GM12878 (cell line): ENCODE data around the gene MYO1D. TPM values are rescaled to one million over a fixed set of nuclear protein-coding genes. Genes with fewer than 3 reads are reported as not detected.

Experiments used
- BCL11A ChIP-seq: IDR thresholded peaks from 2 replicates; pipeline ENCODE4 v1.6.1; 2011; ENCODE audit warnings: low read depth, low read length
- CEBPB ChIP-seq, 2 experiments: fragments of 150-350 bp in 1 of 2; IDR thresholded peaks; 2 replicates each; pipeline ENCODE4 v1.6.1; 2012 to 2014; ENCODE audit warnings: low read depth in 2 of 2, low read length in 2 of 2, borderline replicate concordance in 1 of 2, inconsistent platforms in 1 of 2
- LARP7 ChIP-seq: fragments of 450-650 bp; IDR thresholded peaks from 2 replicates; pipeline ENCODE4 v1.6.1; 2017; ENCODE audit warnings: mild to moderate bottlenecking
- MXI1 ChIP-seq: fragments of 150-350 bp; IDR thresholded peaks from 2 replicates; pipeline ENCODE4 v1.6.1; 2011; ENCODE audit warnings: low read depth, mild to moderate bottlenecking, inconsistent platforms, low read length, improper control_type of control experiment
- MYB ChIP-seq: fragments of 150-350 bp; IDR thresholded peaks from 2 replicates; pipeline ENCODE4 v1.6.1; 2014; ENCODE audit warnings: mild to moderate bottlenecking, low read depth, low read length, borderline replicate concordance
- NBN ChIP-seq: fragments of 450-650 bp; IDR thresholded peaks from 2 replicates; pipeline ENCODE4 v1.6.1; 2016
- PBX3 ChIP-seq: IDR thresholded peaks from 2 replicates; pipeline ENCODE4 v1.6.1; 2011; ENCODE audit warnings: mild to moderate bottlenecking, low read depth, low read length, moderate library complexity; ENCODE audit not compliant: insufficient replicate concordance
- RAD21 ChIP-seq: IDR thresholded peaks from 2 replicates; pipeline ENCODE4 v1.6.1; 2011; ENCODE audit warnings: mild to moderate bottlenecking, low read depth, low read length, moderate library complexity; ENCODE audit not compliant: insufficient read depth
- SMAD5 ChIP-seq: IDR thresholded peaks from 2 replicates; pipeline ENCODE4 v1.6.1; 2016; ENCODE audit warnings: antibody characterized with exemption, low read depth
- SPI1 ChIP-seq: IDR thresholded peaks from 2 replicates; pipeline ENCODE4 v1.6.1; 2011; ENCODE audit warnings: low read depth, mild to moderate bottlenecking, low read length, moderate library complexity, borderline replicate concordance; ENCODE audit not compliant: insufficient read depth
- USF2 ChIP-seq: IDR thresholded peaks from 2 replicates; pipeline ENCODE4 v1.6.1; 2011; ENCODE audit warnings: low read depth, low read length, improper control_type of control experiment, borderline replicate concordance
- ZNF622 ChIP-seq: fragments of 450-650 bp; IDR thresholded peaks from 2 replicates; pipeline ENCODE4 v1.6.1; 2017; ENCODE audit warnings: mild to moderate bottlenecking, inconsistent platforms
- polyA plus RNA-seq, 11 experiments: library from polyadenylated mRNA; depleted of rRNA in 4 of 11; unstranded in 6 of 11; stranded (reverse) in 5 of 11; fragments of >200 nt; fragmentation: Nextera tagmentation in 4 of 11; fragmentation: Illumina TruSeq in 1 of 11; extraction: Ambion mirVana in 4 of 11; extraction: Trizol in 1 of 11; gene quantifications; 1 replicate in 1 of 11; 2 replicates in 10 of 11; pipeline versions ENCODE4 v1.2.1 to v1.2.3, GENCODE V29; 2011 to 2016; ENCODE audit warnings: inconsistent platforms in 2 of 11, missing spikeins in 2 of 11, low read depth in 1 of 11
- total RNA-seq, 4 experiments: library from RNA; depleted of rRNA in 3 of 4; stranded (reverse); fragments of >200 nt in 3 of 4; fragmentation: Illumina TruSeq in 1 of 4; extraction: Trizol in 1 of 4; gene quantifications; 2 replicates each; pipeline versions ENCODE4 v1.2.1 to v1.2.3, GENCODE V29; 2013 to 2021
- TF ChIP-seq, protein P1 (sequence below): fragments of 450-650 bp; IDR thresholded peaks from 2 replicates; pipeline ENCODE4 v1.6.1; 2017; ENCODE audit warnings: antibody characterized with exemption, mild to moderate bottlenecking, moderate library complexity

MYO1D gene
- total and polyA plus RNA-seq, 10 of the 15 experiments (the other 5 are each of a cell fraction or from before 2014, with no cell fraction given) = 1.8 to 37.7 (median 25.4) TPM

DNA sequence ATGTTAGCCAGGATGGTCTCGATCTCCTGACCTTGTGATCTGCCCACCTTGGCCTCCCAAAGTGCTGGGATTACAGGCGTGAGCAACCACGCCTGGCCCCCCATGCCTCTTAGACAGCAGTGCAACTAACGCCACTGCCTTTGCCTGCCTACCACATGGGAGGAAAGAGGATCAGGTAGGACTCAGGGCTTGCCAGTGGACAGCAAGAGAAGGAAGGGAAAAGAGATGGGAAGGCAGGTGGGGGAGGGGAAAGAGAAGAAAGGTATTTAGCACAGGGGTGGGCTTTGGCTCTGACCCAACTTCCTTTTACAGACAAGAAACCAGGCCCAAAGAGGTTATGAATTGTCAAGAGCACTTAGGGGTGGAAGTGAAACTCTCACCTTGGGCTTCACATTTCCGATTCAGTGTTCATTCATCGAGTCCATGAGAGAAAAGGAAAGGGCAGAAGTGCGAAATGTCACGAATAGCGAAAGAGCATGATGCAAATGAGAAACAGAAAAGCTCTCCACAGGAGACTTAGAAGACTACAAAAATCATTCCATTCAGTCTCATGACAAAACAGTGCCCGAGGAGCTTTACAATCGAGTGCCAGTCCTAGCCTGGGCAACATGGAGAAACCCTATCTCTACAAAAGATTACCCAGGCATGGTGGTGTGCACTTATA, 353.8 kb downstream of the MYO1D start (continued):
- TF ChIP-seq, protein P1, sequence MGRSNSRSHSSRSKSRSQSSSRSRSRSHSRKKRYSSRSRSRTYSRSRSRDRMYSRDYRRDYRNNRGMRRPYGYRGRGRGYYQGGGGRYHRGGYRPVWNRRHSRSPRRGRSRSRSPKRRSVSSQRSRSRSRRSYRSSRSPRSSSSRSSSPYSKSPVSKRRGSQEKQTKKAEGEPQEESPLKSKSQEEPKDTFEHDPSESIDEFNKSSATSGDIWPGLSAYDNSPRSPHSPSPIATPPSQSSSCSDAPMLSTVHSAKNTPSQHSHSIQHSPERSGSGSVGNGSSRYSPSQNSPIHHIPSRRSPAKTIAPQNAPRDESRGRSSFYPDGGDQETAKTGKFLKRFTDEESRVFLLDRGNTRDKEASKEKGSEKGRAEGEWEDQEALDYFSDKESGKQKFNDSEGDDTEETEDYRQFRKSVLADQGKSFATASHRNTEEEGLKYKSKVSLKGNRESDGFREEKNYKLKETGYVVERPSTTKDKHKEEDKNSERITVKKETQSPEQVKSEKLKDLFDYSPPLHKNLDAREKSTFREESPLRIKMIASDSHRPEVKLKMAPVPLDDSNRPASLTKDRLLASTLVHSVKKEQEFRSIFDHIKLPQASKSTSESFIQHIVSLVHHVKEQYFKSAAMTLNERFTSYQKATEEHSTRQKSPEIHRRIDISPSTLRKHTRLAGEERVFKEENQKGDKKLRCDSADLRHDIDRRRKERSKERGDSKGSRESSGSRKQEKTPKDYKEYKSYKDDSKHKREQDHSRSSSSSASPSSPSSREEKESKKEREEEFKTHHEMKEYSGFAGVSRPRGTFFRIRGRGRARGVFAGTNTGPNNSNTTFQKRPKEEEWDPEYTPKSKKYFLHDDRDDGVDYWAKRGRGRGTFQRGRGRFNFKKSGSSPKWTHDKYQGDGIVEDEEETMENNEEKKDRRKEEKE = no peak
- TF ChIP-seq BCL11A = peak; percentile 97
- no peak for TF ChIP-seq USF2
- peak; percentile 86 for TF ChIP-seq MYB
- TF ChIP-seq NBN = peak; percentile 98
- no peak for TF ChIP-seq PBX3
- peak; percentile 42 for TF ChIP-seq RAD21
- TF ChIP-seq LARP7 = peak; percentile 73
- no peak for TF ChIP-seq ZNF622
- peak; percentile 78; the same call in 1 of the 2 replicates for TF ChIP-seq MXI1
- TF ChIP-seq SPI1 = peak; percentile 95
- peak in 1 of 2 experiments; percentile 83; a peak in 2 of 4 replicates for TF ChIP-seq CEBPB (IDR thresholded peaks at IDR 0.05; ENCODE audit: borderline replicate concordance in 1 of 2, low read depth in 2 of 2, low read length in 2 of 2)
- TF ChIP-seq SMAD5 = peak; percentile 70; the same call in 1 of the 2 replicates
